Kidney epithelial cell (primary cell): ENCODE results near the gene ANKRD37. TPM values are rescaled to one million over a fixed set of nuclear protein-coding genes. Genes with fewer than 3 reads are reported as not detected.
A peak's percentile ranks its signal among the peaks of the same experiment; 100 is the strongest.

Experiments
- DNase-seq: peaks from one replicate; pipeline ENCODE4 v3.0.0-alpha.2; 2010; ENCODE audit warnings: low read depth
- H3K27me3 ChIP-seq: 2 replicates; pipeline ENCODE4 v1.6.0; 2011; ENCODE audit warnings: low read length; ENCODE audit not compliant: control insufficient read depth, insufficient read depth
- H3K36me3 ChIP-seq: 2 replicates; pipeline ENCODE4 v1.5.1; 2011; ENCODE audit warnings: low read length; ENCODE audit not compliant: control insufficient read depth, insufficient read depth
- H3K4me3 ChIP-seq: 2 replicates; pipeline ENCODE4 v1.5.1; 2011; ENCODE audit warnings: low read depth, mild to moderate bottlenecking, control low read depth, low read length
- CTCF ChIP-seq: IDR thresholded peaks from 2 replicates; pipeline ENCODE4 v1.5.1; 2011; ENCODE audit warnings: mild to moderate bottlenecking, moderate library complexity, low read length, control low read depth, inconsistent platforms; ENCODE audit not compliant: insufficient read depth, poor library complexity, severe bottlenecking
- total RNA-seq: library from RNA; depleted of rRNA; stranded (reverse); fragments of >200 nt; gene quantifications from 2 replicates; pipeline ENCODE4 v1.2.3, GENCODE V29; 2015

Gene ANKRD37
- total RNA-seq, 1 donor from 2014 or later = 1.7 TPM

DNA sequence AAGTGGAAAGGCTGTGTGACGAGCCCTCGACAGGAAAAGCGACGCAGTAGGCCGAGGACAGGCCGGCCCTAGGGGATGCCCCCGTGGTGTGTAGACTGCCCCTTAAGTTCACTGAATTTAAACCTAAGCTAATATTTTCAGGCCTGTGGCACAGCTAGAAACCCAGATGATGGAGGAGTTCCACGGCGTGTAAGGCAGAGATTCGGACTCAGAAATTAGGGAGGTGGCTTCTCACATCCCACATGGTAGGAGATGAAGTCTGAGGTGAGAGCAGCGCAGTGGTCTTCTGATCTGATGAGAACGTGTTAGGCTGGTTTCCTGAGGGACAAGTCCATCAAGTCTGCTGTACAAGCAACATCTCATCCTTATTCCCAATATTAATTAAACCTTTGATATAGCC lies 8.7 kb upstream of the ANKRD37 start:
- Histone ChIP-seq H3K27me3 (no peaks in the 10 kb centered on the region), H3K36me3 (no peaks in the 10 kb centered on the region), H3K4me3 (no peak overlapping the region)
- no peak for TF ChIP-seq CTCF
- no peak for DNase-seq

DNA sequence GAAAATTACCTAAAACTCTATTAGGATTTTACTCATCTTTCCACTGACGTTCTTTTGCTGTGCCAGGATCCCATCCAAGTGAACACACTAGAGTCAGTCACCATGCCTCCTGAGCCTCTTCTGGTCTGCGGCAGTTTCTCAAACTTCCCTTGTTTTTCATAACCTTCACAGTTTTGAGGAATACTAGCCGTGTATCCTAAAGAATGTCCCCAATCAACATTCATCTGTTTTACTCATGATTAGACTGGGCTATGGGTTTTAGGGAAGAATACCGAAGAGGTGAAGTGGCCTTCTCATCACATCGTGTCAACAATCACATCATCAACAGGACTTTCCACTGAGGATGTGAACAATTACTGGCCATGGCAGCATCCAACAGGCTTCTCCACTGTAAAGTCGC lies 5.7 kb upstream of the ANKRD37 start:
- TF ChIP-seq CTCF = no peak

DNA sequence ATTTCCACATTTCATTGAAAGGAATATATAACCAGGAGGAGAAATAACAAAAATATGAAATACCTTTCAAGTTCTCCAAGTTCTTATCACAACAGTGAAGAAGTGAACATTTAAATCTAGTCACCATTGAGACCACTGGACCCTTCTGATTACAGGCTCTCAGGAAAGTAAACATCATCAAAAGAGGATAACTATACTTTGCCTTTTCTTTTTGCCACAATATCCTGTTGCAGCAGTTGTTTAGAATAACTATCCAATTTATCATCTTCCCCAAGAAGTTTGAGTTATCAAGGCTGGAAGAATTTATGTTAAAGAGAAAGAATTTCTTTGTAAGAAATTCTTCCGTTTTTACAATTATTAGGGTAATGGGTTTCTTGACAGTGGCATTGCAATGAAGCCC lies 4.5 kb upstream of the ANKRD37 start:
- DNase-seq = no peak
- no peak for TF ChIP-seq CTCF
- Histone ChIP-seq H3K27me3 (no peaks in the 10 kb centered on the region), H3K4me3 (no peak overlapping the region), H3K36me3 (no peaks in the 10 kb centered on the region)

More for the DNA sequence above, 5.7 kb upstream of the ANKRD37 start:
- DNase-seq = no peak
- Histone ChIP-seq H3K36me3 (no peaks in the 10 kb centered on the region), H3K27me3 (no peaks in the 10 kb centered on the region), H3K4me3 (no peak overlapping the region)

DNA sequence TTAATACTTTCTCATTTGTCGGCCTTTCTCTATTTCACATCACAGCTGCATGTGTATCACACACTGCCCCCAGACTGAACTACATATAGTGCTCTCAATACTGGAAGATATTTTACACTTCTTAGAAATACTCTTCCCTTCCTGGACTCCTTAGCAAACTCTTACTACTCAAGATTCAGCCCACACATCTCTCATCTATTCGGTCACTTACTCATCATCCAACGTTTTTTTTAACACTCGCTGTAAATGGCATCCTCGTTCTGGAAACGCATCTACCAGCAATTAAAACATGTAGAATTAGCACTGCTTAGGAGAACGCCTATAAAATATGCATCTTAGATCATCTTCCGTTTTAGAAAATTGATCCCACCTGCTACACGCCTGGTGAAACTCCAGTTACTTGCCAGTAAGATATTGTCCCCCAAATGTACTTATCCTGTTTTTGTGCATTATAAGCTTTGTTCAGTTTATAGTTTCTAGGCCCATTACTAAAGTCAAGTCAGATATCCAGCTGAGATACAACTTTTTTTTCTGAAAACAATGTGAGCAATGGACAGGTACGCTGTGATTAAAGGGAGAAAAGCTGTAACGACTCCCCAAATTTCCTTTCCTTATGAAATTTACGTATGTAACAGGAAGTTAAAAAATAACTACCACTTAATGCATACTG lies 1.9 kb upstream of the ANKRD37 start:
- H3K27me3 ChIP-seq = no peaks in the 10 kb centered on the region
- DNase-seq = no peak
- no peaks in the 10 kb centered on the region for H3K36me3 ChIP-seq
- no peak for TF ChIP-seq CTCF
- no peak overlapping the region for H3K4me3 ChIP-seq

DNA sequence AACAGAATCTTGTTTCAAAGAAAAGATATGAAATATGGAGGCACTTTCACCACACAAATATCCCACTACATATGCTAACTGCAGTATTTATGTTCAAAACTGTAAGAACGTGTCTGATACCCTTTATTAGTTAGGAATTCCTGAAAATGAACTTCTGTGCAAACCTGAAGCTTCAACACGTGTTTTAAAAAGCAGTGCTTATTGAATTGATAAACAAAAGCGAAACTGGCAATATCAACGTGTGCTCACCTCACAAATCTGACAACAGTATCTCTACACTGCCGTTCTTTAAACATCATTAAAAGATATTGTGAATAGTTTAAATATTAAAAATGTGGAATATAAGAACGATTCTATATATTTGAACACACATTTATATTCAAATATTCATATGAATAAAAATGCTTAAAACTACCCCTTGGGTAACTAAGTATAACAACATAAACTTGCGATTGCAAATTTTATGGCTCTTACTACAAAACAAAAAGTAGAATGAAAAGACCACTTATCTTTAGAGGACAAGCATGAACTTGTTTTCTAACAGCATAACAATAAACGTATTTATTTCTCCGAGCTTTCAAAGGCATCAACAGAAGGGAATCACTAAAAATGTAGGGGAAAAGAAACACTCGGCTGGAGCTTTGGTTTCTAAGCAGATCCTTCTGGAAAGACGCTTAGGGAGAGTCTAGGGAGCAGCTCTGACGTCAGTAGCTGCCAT lies 1.2 kb upstream of the ANKRD37 start, which contains the start of gene LRP2BP:
Gene LRP2BP (minus strand): TSS at position 687 of the 718 bp plus-strand sequence. CDS start 17,738 bp downstream, outside the sequence.
- H3K36me3 ChIP-seq = no peaks in the 10 kb centered on the region
- TF ChIP-seq CTCF = no peak
- no peak for DNase-seq
- H3K27me3 ChIP-seq = no peaks in the 10 kb centered on the region
- H3K4me3 ChIP-seq = peak within 1 kb of the TSS; percentile 49
